DND-41 (cell line): ENCODE data around the gene AFAP1.

ENCODE experiments used
- ATAC-seq: fragments of 200-7000 bp; cut with Tn5 transposase; 3 replicates; pipeline ENCODE4 v1.9.1; 2021; ENCODE audit warnings: low read depth; ENCODE audit not compliant: insufficient read depth
- DNase-seq: peaks from one replicate; pipeline ENCODE4 v3.0.0-alpha.2; 2020
- H2AFZ ChIP-seq: 2 replicates; pipeline ENCODE4 v1.6.0; 2012; ENCODE audit warnings: low read depth, low read length
- H3K27ac ChIP-seq: 2 replicates; pipeline ENCODE4 v1.5.1; 2012; ENCODE audit warnings: low read length, inconsistent platforms
- H3K27me3 ChIP-seq: fragments of 200-600 bp; sonication (generic); 2 replicates; pipeline ENCODE4 v1.6.0; 2012; ENCODE audit warnings: low read length, mild to moderate bottlenecking, inconsistent platforms; ENCODE audit not compliant: insufficient read depth, poor library complexity
- H3K36me3 ChIP-seq: 2 replicates; pipeline ENCODE4 v1.5.1; 2012; ENCODE audit warnings: low read length, inconsistent platforms; ENCODE audit not compliant: insufficient read depth
- H3K4me1 ChIP-seq: 2 replicates; pipeline ENCODE4 v1.5.1; 2012; ENCODE audit warnings: mild to moderate bottlenecking, low read length; ENCODE audit not compliant: insufficient read depth
- H3K4me2 ChIP-seq: 2 replicates; pipeline ENCODE4 v1.6.0; 2012; ENCODE audit warnings: mild to moderate bottlenecking, moderate library complexity, low read length, inconsistent platforms; ENCODE audit not compliant: insufficient read depth
- H3K4me3 ChIP-seq, 2 experiments: fragments of 200-600 bp in 1 of 2; shearing (Covaris generic) in 1 of 2; 2 replicates each; pipeline ENCODE4 v1.5.1; 2012 to 2016; ENCODE audit warnings: inconsistent platforms in 2 of 2, low read length in 2 of 2, mild to moderate bottlenecking in 2 of 2, low read depth in 1 of 2, moderate library complexity in 1 of 2
- H3K79me2 ChIP-seq: 2 replicates; pipeline ENCODE4 v1.6.0; 2012; ENCODE audit warnings: low read length, inconsistent platforms; ENCODE audit not compliant: insufficient read depth
- H3K9ac ChIP-seq: 2 replicates; pipeline ENCODE4 v1.6.0; 2012; ENCODE audit warnings: low read depth, mild to moderate bottlenecking, inconsistent platforms, low read length, moderate library complexity
- H3K9me3 ChIP-seq: 2 replicates; pipeline ENCODE4 v1.5.1; 2012; ENCODE audit warnings: low read length, moderate library complexity, mild to moderate bottlenecking, inconsistent platforms; ENCODE audit not compliant: insufficient read depth, severe bottlenecking
- H4K20me1 ChIP-seq: 2 replicates; pipeline ENCODE4 v1.6.0; 2012; ENCODE audit warnings: low read length; ENCODE audit not compliant: insufficient read depth
- EZH2 ChIP-seq: IDR thresholded peaks from 3 replicates; pipeline ENCODE4 v1.6.1; 2012; ENCODE audit warnings: borderline replicate concordance, low read depth, mild to moderate bottlenecking, moderate library complexity, low read length, inconsistent platforms; ENCODE audit not compliant: severe bottlenecking
- TF ChIP-seq, protein P1 (sequence below): IDR thresholded peaks from 2 replicates; pipeline ENCODE4 v1.5.1; 2012; ENCODE audit warnings: borderline replicate concordance, low read length, moderate library complexity, mild to moderate bottlenecking; ENCODE audit not compliant: poor library complexity, severe bottlenecking; ENCODE audit errors: extremely low read depth

The AFAP1 gene

DNA sequence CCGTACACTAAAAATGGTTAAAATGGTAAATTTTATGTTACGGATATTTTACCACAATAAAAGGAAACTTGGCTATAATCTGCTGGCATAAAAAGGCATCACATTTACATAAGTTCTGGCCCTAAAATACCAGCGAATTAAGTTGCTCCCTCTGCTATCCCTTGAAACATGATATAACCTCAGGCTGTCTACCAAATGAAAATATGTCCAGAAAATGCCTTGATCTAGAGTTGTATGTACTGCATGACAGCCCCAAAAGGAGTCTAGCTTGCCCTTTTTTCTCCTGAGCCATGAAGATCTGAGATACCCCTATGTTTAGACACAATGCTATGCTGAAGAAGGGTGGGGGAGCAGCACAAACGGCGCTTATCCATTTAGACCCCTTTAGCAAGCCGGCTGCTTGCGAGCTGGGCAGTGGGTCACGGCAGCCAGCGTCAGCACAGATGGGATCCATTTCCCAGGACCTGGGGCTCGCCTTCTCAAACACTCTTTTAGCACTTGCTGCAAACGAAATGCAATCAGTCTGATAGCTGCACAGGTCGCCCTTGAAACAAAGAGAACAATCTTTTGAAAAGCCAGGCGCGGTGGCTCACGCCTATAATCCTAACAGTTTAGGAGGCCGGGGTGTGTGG is 77.0 kb downstream of the AFAP1 start:
- H3K9ac ChIP-seq: no peak overlapping the region
- H2AFZ ChIP-seq: no peak overlapping the region
- ATAC-seq (no peak), DNase-seq (no peak)
- no peak overlapping the region for H3K4me3 ChIP-seq
- H4K20me1 ChIP-seq: no peaks in the 10 kb centered on the region
- no peaks in the 10 kb centered on the region for H3K4me1 ChIP-seq
- H3K36me3 ChIP-seq: no peaks in the 10 kb centered on the region
- no peaks in the 10 kb centered on the region for H3K27me3 ChIP-seq
- H3K4me2 ChIP-seq: no peak overlapping the region
- no peaks in the 10 kb centered on the region for H3K9me3 ChIP-seq
- H3K27ac ChIP-seq: no peak overlapping the region
- TF ChIP-seq EZH2: no peak
- TF ChIP-seq, protein P1, sequence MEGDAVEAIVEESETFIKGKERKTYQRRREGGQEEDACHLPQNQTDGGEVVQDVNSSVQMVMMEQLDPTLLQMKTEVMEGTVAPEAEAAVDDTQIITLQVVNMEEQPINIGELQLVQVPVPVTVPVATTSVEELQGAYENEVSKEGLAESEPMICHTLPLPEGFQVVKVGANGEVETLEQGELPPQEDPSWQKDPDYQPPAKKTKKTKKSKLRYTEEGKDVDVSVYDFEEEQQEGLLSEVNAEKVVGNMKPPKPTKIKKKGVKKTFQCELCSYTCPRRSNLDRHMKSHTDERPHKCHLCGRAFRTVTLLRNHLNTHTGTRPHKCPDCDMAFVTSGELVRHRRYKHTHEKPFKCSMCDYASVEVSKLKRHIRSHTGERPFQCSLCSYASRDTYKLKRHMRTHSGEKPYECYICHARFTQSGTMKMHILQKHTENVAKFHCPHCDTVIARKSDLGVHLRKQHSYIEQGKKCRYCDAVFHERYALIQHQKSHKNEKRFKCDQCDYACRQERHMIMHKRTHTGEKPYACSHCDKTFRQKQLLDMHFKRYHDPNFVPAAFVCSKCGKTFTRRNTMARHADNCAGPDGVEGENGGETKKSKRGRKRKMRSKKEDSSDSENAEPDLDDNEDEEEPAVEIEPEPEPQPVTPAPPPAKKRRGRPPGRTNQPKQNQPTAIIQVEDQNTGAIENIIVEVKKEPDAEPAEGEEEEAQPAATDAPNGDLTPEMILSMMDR: no peak
- H3K79me2 ChIP-seq: no peaks in the 10 kb centered on the region

DNA sequence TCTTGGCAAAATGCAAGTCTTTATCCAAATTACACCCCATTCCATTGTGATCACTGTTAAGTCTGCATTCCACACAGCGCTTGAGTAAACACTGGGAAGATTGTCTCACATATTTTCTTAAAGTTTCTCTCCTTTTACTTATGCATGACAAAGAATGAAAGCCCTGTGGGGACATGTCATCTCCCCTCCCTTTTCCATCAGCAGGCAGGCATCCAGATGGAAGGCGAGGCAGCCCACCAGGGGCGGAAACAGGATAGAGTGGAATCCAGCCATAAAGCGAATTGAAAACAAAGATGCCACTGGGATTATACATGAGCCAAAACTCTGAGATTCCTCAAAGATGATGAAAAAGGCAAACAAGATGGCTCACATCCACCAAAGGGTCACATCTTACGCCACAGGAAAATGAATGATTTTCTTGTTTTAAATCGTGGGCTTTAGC is 78.2 kb downstream of the AFAP1 start:
- Histone ChIP-seq H3K4me1 (no peaks in the 10 kb centered on the region), H3K9me3 (no peaks in the 10 kb centered on the region), H3K27ac (no peak overlapping the region), H3K4me3 (no peak overlapping the region), H3K27me3 (no peaks in the 10 kb centered on the region), H2AFZ (no peak overlapping the region), H3K4me2 (no peak overlapping the region), H3K36me3 (no peaks in the 10 kb centered on the region), H3K79me2 (no peaks in the 10 kb centered on the region), H4K20me1 (no peaks in the 10 kb centered on the region), H3K9ac (no peak overlapping the region)
- DNase-seq: no peak
- TF ChIP-seq, protein P1: no peak
- no peak for TF ChIP-seq EZH2
- no peak for ATAC-seq

DNA sequence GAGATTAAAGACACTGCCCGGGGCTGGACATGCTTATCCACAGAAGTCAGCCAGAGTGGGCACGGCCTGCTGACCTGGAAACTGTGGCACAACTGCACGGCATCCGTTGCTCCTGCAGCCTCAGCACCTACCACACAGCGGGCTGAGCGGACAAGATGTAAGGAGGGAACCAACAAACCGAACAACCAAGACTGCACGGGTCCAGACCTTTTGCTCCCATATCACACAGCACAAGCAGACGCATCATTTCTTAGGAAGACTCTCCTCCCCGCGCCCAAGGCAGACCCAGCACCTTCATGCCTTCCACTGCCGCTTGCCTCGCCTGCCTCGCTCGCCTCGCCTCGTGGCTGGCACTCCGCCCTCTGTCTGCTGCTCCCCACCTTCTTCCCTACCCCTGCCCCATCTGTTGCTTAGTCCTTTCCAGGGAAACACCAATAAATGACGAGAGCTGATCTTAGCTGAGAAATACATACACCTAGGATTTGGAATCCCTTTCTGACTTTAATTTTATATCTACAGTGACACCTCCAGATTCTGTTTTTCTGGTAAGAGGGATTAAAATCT is 79.0 kb downstream of the AFAP1 start:
- ATAC-seq: no peak
- Histone ChIP-seq H3K4me3 (no peak overlapping the region), H3K4me2 (no peak overlapping the region), H3K36me3 (no peaks in the 10 kb centered on the region), H3K9me3 (no peaks in the 10 kb centered on the region), H3K27me3 (no peaks in the 10 kb centered on the region), H3K27ac (no peak overlapping the region), H3K4me1 (no peaks in the 10 kb centered on the region), H3K9ac (no peak overlapping the region), H2AFZ (no peak overlapping the region), H4K20me1 (no peaks in the 10 kb centered on the region), H3K79me2 (no peaks in the 10 kb centered on the region)
- no peak for DNase-seq
- TF ChIP-seq EZH2: no peak
- TF ChIP-seq, protein P1: no peak
